PC-3 (cell line): ENCODE results near the gene IL17D. TPM values are rescaled to one million over a fixed set of nuclear protein-coding genes. Genes with fewer than 3 reads are reported as not detected.

ENCODE experiments used
- total RNA-seq: library from RNA; depleted of rRNA; stranded (reverse); fragments of >200 nt; gene quantifications from 2 replicates; pipeline ENCODE4 v1.2.3, GENCODE V29; 2014; rRNA removed

The IL17D gene
- total RNA-seq, 1 experiment from 2014 or later = 1.1 TPM

Other genes starting within 250 kb of the IL17D start
- 13.6 and 20.8 TPM in 2 replicates for gene CRYL1, start 177.8 kb upstream of the IL17D start, total RNA-seq
- 11.9 and 12.6 TPM in 2 replicates for gene IFT88, start 136.5 kb upstream of the IL17D start, total RNA-seq
- 6.2 and 10.6 TPM in 2 replicates for gene EEF1AKMT1, start 70.3 kb downstream of the IL17D start, total RNA-seq
- 38.5 and 39.9 TPM in 2 replicates for gene XPO4, start 199.0 kb downstream of the IL17D start, total RNA-seq